AG09319 (cell line): ENCODE results near the gene PARVG.

Source experiments
- DNase-seq: peaks from one replicate; pipeline ENCODE4 v3.0.0-alpha.2; 2010; ENCODE audit warnings: low read depth; ENCODE audit errors: extremely low read depth
- CTCF ChIP-seq: IDR thresholded peaks from 2 replicates; pipeline ENCODE4 v1.5.1; 2011; ENCODE audit warnings: low read depth, mild to moderate bottlenecking, inconsistent platforms, low read length, moderate library complexity

The PARVG gene

GRCh38 chr22:44168206-44168605 is 12.5 kb upstream of the PARVG start:
- DNase-seq, result no peak
- TF ChIP-seq CTCF, result no peak

GRCh38 chr22:44170470-44170869 is 10.3 kb upstream of the PARVG start:
- no peak for TF ChIP-seq CTCF
- no peak for DNase-seq

- no peak for DNase-seq
- no peak for TF ChIP-seq CTCF
Observed at GRCh38 chr22:44171561-44171960, 9.2 kb upstream of the PARVG start.

- no peak for TF ChIP-seq CTCF
- DNase-seq, result no peak
Observed at GRCh38 chr22:44172370-44173108, 8.2 kb upstream of the PARVG start.

- no peak for TF ChIP-seq CTCF
- DNase-seq, result no peak
Observed at GRCh38 chr22:44173154-44173553, 7.6 kb upstream of the PARVG start.

GRCh38 chr22:44175676-44176075 is 5.0 kb upstream of the PARVG start:
- DNase-seq, result no peak
- TF ChIP-seq CTCF, result no peak

- no peak for DNase-seq
- TF ChIP-seq CTCF, result no peak
Observed at GRCh38 chr22:44179196-44179988, 1.3 kb upstream of the PARVG start.
